ENCODE data around the gene CD99.

DNA sequence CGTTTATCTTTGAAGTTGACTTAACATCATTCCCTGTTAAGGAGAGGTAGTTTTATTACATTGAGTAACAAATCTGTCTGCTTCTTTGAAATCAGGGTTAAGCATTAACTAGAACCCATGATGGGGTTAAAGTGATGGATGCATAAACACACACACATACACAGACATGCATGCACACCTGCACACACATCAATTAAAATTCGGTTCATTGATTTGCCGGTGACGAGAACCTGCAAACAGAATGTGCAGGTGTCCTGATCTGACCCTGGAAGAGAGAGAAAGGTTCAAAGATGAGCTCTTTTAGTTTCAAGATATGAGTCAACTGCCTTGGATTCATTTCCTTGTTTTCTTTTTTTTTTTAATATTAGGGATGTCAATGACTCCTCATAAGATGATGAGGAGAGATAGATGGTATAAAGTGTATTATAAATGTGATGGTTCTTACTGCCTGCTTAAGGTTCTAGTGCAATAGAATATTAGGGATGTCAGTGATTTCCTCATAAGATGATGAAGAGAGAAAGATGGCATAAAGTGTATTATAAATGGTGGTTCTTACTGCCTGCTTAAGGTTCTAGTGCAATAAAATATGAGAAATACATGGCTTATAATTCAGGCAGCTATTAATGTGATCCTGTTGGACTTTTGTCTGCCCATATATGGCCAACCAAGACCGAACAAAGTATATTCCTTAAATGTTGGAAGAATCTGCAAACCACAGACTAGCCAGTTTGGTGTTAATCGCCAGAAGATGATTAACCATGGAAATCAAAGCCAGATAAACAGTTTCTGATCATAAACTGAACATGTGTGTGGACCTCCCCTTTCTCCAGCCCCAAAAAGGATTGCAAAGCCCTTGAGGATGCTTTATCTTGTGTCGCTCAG is 14.1 kb upstream of the CD99 start:
- TF ChIP-seq, protein P1, sequence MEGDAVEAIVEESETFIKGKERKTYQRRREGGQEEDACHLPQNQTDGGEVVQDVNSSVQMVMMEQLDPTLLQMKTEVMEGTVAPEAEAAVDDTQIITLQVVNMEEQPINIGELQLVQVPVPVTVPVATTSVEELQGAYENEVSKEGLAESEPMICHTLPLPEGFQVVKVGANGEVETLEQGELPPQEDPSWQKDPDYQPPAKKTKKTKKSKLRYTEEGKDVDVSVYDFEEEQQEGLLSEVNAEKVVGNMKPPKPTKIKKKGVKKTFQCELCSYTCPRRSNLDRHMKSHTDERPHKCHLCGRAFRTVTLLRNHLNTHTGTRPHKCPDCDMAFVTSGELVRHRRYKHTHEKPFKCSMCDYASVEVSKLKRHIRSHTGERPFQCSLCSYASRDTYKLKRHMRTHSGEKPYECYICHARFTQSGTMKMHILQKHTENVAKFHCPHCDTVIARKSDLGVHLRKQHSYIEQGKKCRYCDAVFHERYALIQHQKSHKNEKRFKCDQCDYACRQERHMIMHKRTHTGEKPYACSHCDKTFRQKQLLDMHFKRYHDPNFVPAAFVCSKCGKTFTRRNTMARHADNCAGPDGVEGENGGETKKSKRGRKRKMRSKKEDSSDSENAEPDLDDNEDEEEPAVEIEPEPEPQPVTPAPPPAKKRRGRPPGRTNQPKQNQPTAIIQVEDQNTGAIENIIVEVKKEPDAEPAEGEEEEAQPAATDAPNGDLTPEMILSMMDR (IDR thresholded peaks at IDR 0.05), result no peak
- TF ChIP-seq POLR2A (IDR thresholded peaks at IDR 0.05) (no peak), POLR2AphosphoS5 (IDR thresholded peaks at IDR 0.05; ENCODE audit: insufficient read depth in 1 of 2, low read depth in 1 of 2) (no peak)

All from vagina (tissue), 2 donors.